ENCODE results near the gene SLC4A9.

DNA sequence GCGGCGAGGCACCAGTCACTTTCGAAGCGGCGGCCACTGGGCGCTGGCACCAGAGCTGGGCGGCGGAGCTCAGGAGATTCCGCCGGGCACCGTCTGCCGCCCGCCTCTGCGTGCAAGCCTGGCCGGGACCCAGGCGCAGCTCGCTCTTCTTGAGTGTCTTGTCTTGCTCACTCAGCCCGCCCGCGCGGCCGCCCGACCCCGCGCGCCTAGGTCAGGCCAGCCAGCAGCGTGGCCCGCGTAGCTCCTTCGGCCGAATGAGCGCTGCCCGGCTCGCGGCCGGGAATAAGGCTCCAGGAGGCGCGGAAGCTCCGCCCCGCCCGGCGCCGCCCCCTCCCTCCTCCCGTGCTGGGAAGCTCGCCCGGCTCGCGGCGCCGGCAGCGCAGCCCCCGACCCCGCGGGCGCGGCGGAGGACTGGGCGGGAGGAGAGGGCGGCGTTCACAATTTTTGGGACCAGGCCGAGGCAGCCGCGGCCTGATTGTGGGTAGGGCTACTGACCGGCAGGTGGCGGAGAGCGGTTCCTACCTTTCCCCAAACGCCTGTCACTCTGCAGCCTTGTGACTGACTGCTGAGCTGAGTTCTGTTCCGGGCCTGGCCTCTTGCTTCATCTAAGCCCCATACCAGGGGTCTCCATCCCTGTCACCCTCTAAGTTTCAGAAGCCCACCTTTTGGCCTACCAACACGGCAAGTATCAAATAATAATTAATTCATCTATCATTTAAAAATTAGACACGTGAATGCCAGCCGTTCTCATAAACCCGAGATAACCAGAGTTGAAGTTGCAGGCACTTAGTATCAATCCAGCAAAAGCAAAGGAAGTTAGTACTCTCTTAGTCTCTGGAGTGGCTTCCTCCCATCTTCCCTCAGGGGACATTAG lies 13.4 kb upstream of the SLC4A9 start, which contains the start of gene HBEGF:
- TF ChIP-seq ZFP30 (CRISPR knock-in tag; IDR thresholded peaks at IDR 0.05) (no peak), ZC3H10 (CRISPR knock-in tag; IDR thresholded peaks at IDR 0.05) (no peak)
